Measurements from ENCODE around the gene GARS1.

The GARS1 gene

GRCh38 chr7:30655096-30655970 is 60.7 kb downstream of the GARS1 start:
- DNase-seq (ENCODE audit: low spot score) = no peak

- no peak for DNase-seq (ENCODE audit: low spot score)
Measured at GRCh38 chr7:30656006-30656957, 61.6 kb downstream of the GARS1 start.

- no peak for DNase-seq (ENCODE audit: low spot score)
Measured at GRCh38 chr7:30657131-30657530, 62.5 kb downstream of the GARS1 start.

- DNase-seq (ENCODE audit: low spot score) = no peak
Measured at GRCh38 chr7:30658479-30659074, 63.9 kb downstream of the GARS1 start.

GRCh38 chr7:30659312-30659711 is 64.6 kb downstream of the GARS1 start:
- DNase-seq (ENCODE audit: low spot score) = no peak

- no peak for DNase-seq (ENCODE audit: low spot score)
Measured at GRCh38 chr7:30660331-30661255, 65.9 kb downstream of the GARS1 start.

- no peak for DNase-seq (ENCODE audit: low spot score)
Measured at GRCh38 chr7:30661926-30662325, 67.2 kb downstream of the GARS1 start.

- no peak for DNase-seq (ENCODE audit: low spot score)
Measured at GRCh38 chr7:30662431-30662939, 67.8 kb downstream of the GARS1 start.

- no peak for DNase-seq (ENCODE audit: low spot score)
Measured at GRCh38 chr7:30663414-30663813, 68.7 kb downstream of the GARS1 start.

GRCh38 chr7:30664184-30664885 is 69.7 kb downstream of the GARS1 start:
- DNase-seq (ENCODE audit: low spot score) = no peak

- no peak for DNase-seq (ENCODE audit: low spot score)
Measured at GRCh38 chr7:30665043-30665442, 70.4 kb downstream of the GARS1 start.

- DNase-seq (ENCODE audit: low spot score) = no peak
Measured at GRCh38 chr7:30665449-30665848, 70.8 kb downstream of the GARS1 start.

- no peak for DNase-seq (ENCODE audit: low spot score)
Measured at GRCh38 chr7:30667172-30667571, 72.5 kb downstream of the GARS1 start.

- DNase-seq (ENCODE audit: low spot score) = no peak
Measured at GRCh38 chr7:30668102-30668501, 73.4 kb downstream of the GARS1 start.

GRCh38 chr7:30671793-30672465 is 77.3 kb downstream of the GARS1 start:
- peak; percentile 85 for DNase-seq (ENCODE audit: low spot score)

GRCh38 chr7:30674420-30674819 is 79.7 kb downstream of the GARS1 start:
- DNase-seq (ENCODE audit: low spot score) = no peak

GRCh38 chr7:30674876-30675275 is 80.2 kb downstream of the GARS1 start:
- DNase-seq (ENCODE audit: low spot score) = no peak

GRCh38 chr7:30678805-30679204 is 84.1 kb downstream of the GARS1 start:
- DNase-seq (ENCODE audit: low spot score) = no peak

- no peak for DNase-seq (ENCODE audit: low spot score)
Measured at GRCh38 chr7:30679664-30680063, 85.0 kb downstream of the GARS1 start.

- DNase-seq (ENCODE audit: low spot score) = no peak
Measured at GRCh38 chr7:30681331-30681797, 86.7 kb downstream of the GARS1 start.
